ENCODE measurements around the gene RANBP3.

The RANBP3 gene

DNA sequence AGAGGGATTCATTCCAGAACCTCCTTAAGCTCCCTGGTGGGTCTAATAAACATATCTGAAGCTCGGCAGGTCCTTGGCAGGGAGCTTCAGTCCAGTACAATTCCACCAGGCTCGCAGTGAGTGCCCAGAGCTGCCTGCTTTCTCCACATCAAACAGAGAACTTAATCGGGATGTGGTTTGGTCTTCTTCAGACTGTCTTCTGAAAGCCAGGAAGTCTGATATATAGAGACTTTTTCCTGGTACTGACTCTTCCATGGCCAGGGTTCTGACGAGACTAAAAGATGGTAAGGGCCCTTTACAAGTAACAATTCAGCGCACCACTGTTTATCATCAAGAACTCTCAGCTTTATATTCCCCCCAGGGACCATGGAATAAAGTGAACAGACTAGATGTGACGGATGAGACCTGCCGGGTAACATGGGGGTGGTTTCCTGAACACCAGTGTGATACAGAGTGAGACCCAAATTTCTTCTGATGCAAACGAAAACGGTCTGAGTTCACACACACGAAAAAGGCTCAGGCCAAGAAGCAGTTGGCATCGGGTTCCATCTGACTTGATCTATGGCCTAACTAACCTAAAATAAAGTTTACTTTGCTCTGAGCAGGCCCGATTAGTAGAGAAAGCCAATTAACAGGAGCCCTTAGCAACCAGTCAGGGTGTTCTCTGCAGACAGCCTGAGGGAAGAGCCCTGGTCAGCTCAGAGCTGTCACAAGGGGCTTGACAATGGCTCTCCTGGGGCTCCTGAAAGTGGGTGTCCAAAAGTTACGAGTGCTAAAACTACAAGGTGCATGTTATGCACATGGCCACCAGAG, 29.0 kb downstream of the RANBP3 start:
- Mint-ChIP-seq H3K27ac (no peak overlapping the region), H3K4me3 (no peak overlapping the region), H3K9me3 (no peaks in the 10 kb centered on the region), H3K36me3 (peaks cover 36 to 52% of the 10 kb centered on the region in 2 donors), H3K27me3 (no peaks in the 10 kb centered on the region), H3K4me1 (peaks cover 63 to 82% of the 10 kb centered on the region in 2 donors)
- no peak for ATAC-seq (replicated peaks)
- DNase-seq, result no peak

DNA sequence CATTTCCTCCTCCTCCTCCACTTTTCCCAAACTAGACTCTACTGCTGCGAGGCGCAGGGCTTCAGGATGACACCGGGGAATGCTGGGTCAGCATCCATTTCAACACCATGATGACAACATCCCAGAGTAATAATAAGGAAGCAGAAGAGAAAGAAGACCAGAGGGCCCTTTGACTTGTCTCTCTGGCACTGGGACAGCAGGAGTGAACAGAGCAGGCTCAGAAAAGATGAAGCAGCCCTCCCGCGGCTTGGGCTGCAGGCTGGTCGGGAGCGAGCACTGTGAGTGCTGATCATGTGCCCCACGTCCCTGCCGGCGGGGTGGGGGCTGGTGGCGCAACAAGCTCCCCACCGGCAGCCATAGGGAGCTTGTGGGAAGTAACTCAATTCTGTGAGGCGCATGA, 30.5 kb downstream of the RANBP3 start:
- DNase-seq (no peak), ATAC-seq (replicated peaks) (no peak)
- Mint-ChIP-seq H3K36me3 (peaks cover 35 to 44% of the 10 kb centered on the region in 2 donors), H3K4me3 (no peak overlapping the region), H3K27me3 (no peaks in the 10 kb centered on the region), H3K27ac (peak overlapping the region; percentile 75), H3K4me1 (peaks cover 51 to 70% of the 10 kb centered on the region in 2 donors), H3K9me3 (no peaks in the 10 kb centered on the region)

DNA sequence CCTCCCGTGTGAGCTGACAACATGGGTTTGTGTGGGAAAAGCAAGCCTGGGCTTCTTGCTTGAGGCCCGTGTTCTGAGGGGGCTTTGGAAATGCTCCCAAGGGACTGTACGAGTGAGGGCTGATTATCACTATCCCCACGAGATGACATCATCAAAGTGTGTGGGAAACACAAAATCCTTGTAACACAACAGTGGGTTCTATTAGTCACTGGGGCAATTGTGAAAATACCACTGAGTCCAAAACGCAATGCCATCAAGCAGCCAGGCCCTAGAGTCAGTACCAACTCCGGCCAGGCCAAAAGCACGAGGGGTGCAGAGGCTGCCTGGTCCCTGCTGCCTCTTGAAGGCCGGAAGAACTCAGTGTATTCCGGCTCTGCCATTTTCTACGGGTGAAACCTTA, 34.3 kb downstream of the RANBP3 start:
- Mint-ChIP-seq H3K36me3 (peaks cover 24 to 51% of the 10 kb centered on the region in 2 donors), H3K27ac (no peak overlapping the region), H3K4me3 (no peak overlapping the region), H3K4me1 (peaks cover 23 to 37% of the 10 kb centered on the region in 2 donors), H3K27me3 (no peaks in the 10 kb centered on the region), H3K9me3 (no peaks in the 10 kb centered on the region)
- ATAC-seq (replicated peaks) (no peak), DNase-seq (no peak)

DNA sequence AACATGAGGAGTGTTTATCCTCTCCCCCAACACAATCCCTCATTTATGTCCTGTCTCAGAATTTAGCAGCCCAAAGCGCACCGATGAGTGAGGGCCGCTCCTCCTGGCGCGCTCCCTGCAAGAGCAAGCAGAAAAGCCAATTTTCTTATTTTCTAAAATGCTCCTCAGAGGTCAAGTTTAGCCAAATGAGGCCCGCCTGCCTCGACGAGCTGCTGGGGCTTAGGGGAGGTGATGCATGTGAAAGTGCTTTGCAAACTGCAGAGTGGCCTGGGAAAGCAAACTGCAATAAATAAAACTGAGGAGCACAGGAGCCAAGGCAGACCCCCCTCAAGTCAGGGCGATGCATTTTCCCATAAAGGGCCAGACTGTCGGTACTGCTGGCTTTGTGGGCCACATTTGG, 34.9 kb downstream of the RANBP3 start:
- H3K27ac Mint-ChIP-seq, result no peak overlapping the region
- DNase-seq (no peak), ATAC-seq (replicated peaks) (no peak)
- H3K36me3 Mint-ChIP-seq, result peaks cover 22 to 51% of the 10 kb centered on the region in 2 donors
- H3K9me3 Mint-ChIP-seq, result no peaks in the 10 kb centered on the region
- no peaks in the 10 kb centered on the region for H3K27me3 Mint-ChIP-seq
- H3K4me3 Mint-ChIP-seq, result no peak overlapping the region
- H3K4me1 Mint-ChIP-seq, result peaks cover 22 to 32% of the 10 kb centered on the region in 2 donors

DNA sequence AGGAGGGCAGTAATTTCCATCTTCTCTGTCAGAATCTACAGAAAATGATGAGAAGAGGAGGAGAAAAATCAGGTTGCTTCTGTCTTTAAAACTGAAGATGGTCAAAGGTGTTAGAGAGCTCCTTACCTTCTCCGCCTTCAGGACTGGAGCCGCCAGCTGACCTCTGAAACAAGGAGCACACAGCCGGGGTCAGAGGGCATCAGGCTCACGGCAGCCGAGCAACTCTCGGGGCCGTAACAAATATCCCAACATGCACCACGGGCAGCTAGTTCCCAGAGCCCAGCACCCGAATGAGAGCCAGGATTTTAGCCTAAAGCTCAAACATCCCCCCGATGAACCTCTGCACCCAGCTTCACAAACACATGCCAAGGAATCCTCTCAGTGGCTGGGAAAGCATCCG, 36.3 kb downstream of the RANBP3 start:
- ATAC-seq (replicated peaks), result no peak
- H3K4me1 Mint-ChIP-seq, result peaks cover 14 to 22% of the 10 kb centered on the region in 2 donors
- no peaks in the 10 kb centered on the region for H3K27me3 Mint-ChIP-seq
- H3K27ac Mint-ChIP-seq, result no peak overlapping the region
- no peak for DNase-seq
- H3K36me3 Mint-ChIP-seq, result peaks cover 23 to 51% of the 10 kb centered on the region in 2 donors
- no peaks in the 10 kb centered on the region for H3K9me3 Mint-ChIP-seq
- no peak overlapping the region for H3K4me3 Mint-ChIP-seq

DNA sequence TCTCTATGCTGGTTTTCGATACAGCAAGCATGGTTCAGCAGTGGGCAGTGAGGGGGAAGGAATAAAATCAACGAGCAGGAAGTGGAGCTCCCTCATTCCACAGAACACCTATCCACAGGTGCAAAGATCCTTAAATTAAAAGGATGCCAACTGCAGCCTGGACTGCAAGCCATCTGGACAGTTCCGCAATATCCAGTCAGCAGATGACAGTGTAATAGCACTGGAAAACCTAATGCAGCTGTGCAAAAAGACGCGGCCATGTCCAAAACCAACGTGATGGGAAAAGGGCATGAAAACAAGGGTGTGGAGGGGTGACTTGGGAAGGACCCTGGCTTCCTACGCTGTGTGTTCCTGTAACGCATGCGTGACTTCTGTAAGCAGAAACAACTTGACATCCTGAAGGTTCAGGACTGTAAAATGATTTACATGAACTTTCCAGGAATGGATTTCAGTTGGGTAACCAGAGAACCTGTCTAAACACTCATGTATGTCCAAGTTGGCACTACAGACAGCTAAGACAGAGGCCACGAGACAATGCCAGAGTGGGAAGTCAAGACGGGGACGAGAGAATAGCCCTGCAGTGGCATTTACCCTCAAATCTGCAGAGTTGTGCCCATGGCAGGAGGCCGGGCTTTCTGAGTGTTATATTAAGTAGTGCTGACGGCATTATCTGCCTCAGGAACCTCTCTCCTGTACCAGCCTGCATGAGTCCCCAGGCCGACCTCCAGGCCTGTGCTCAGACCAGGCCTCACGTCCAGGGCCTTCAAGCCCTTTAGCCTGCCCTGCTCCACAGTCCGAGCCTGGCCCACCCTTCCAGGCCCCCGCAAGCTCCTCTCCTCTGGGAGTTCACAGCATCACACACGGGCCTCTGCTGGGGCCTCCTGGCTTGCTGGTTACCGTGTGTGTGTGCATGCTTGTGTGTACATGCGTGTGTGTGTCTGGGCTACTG, 37.4 kb downstream of the RANBP3 start:
- H3K4me3 Mint-ChIP-seq, result no peak overlapping the region
- no peak for ATAC-seq (replicated peaks)
- H3K9me3 Mint-ChIP-seq, result no peaks in the 10 kb centered on the region
- DNase-seq, result no peak
- no peak overlapping the region for H3K27ac Mint-ChIP-seq
- peaks cover 22 to 54% of the 10 kb centered on the region in 2 donors for H3K36me3 Mint-ChIP-seq
- H3K27me3 Mint-ChIP-seq, result no peaks in the 10 kb centered on the region
- peaks cover 11 to 16% of the 10 kb centered on the region in 2 donors for H3K4me1 Mint-ChIP-seq

DNA sequence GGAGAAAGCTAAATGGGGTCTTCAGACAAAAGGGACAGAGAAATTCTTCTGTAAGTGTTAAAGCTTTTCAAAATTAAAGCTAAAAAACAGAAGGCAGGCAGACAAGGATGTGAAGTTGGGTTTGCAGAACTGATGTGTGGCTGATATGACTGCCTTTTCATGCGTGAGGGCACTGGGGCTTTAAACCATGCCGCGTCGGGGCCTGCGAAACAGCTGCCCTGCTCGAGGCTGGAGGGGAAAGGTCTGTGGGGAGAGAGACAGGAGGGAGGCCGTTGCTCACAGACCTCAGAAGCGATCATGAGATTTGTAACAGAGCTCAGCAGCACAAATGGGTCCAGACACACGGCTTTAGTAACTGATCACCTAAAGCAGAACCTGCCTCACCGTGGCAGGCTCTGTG, 40.4 kb downstream of the RANBP3 start:
- no peak overlapping the region for H3K4me3 Mint-ChIP-seq

DNA sequence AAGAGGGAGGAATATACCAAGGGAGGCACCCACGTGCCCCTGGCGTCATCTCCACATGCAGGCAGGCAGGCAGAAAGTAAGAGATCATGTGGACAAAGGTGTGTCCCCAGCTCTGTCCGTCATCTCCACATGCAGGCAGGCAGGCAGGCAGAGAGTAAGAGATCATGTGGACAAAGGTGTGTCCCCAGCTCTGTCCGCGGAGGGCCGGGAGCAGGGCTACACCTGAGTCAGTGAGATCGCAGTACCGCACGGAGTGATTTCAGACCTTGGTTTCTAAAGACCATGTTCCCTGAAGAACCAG, 41.7 kb downstream of the RANBP3 start:
- H3K27ac Mint-ChIP-seq, result no peak overlapping the region
- no peak for DNase-seq
- ATAC-seq (replicated peaks), result no peak
- no peaks in the 10 kb centered on the region for H3K9me3 Mint-ChIP-seq
- peaks cover 0 to 3% of the 10 kb centered on the region in 2 donors for H3K4me1 Mint-ChIP-seq
- H3K4me3 Mint-ChIP-seq, result no peak overlapping the region
- no peaks in the 10 kb centered on the region for H3K27me3 Mint-ChIP-seq
- H3K36me3 Mint-ChIP-seq, result peaks cover 31 to 52% of the 10 kb centered on the region in 2 donors

More for the DNA sequence above, 40.4 kb downstream of the RANBP3 start:
- ATAC-seq (replicated peaks), result no peak
- DNase-seq, result no peak
- peaks cover 0 to 3% of the 10 kb centered on the region in 2 donors for H3K4me1 Mint-ChIP-seq
- H3K9me3 Mint-ChIP-seq, result no peaks in the 10 kb centered on the region
- H3K36me3 Mint-ChIP-seq, result peaks cover 26 to 54% of the 10 kb centered on the region in 2 donors
- no peak overlapping the region for H3K27ac Mint-ChIP-seq
- H3K27me3 Mint-ChIP-seq, result no peaks in the 10 kb centered on the region

DNA sequence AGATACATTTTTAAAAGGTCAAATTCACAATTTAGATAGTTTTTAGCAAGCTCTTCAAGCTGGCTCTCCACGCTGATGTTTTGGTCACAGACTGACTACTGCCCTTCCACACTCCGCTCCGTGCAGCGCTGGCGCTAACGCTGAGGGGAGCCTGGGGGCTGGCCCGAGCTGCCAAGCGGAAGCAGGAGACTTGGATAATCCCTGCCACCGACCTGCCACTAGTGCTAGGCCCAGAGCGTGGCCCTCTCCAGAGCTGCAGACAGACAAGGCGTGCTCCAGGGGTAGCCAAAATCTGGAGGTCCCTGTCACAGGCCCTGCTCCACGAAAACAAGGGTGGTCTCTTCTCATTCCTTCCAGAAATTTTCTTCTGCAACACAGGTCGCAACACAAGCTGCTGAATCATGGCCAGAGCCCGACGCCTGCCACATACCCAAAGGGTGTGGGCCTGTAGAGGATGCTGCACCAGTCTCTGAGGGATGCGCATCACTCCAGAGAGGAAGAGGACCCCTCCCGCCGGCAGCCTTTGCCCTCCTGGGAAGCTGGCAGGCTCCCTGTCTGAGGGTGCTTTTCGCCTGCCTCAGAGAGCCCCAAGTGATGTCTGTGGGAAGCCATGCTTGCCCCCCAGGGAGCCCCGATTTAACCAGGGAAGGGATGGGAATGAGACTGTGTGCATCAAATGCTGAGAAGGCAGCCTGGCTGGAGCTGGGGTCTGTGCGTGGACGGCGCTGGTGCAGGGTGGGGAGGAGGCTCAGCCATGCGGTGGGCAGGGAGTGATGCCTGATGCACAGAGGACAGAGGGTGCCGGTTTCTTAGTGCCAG, 42.3 kb downstream of the RANBP3 start:
- Mint-ChIP-seq H3K4me1 (peaks cover 0 to 3% of the 10 kb centered on the region in 2 donors), H3K27ac (no peak overlapping the region), H3K27me3 (no peaks in the 10 kb centered on the region), H3K9me3 (no peaks in the 10 kb centered on the region), H3K36me3 (peaks cover 35 to 54% of the 10 kb centered on the region in 2 donors), H3K4me3 (no peak overlapping the region)
- DNase-seq (no peak), ATAC-seq (replicated peaks) (no peak)

DNA sequence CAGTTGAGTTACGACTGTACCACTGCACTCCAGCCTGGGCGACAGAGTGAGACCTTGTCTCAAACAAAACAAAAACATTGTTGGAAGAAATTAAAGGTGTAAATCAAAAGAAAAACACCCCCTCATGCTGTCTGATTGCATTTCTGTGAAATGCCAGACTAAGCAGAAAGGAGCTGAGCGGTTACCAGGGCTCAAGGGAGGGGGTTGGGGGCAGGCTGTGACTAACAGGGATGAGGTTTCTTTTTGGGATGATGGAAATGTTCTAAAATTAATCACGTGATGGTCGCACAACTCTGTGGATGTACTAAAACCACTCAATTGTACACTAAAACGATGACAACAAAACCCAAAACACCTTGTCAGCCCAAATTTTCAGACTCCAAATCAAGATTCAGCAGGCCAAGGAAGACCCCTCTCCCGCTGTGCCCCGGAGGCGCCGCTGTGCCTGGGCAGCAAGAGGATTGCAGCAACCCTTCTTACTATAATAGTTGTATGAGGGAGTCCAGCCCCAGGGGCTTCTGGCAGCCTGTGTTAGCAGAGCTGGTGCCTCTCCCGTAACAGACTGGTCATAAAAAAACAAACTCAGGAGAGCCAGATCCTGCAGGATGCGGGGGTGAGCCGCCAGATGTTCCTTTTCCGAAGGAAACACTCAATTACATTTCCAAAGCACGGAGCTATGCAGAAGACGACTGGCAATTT, 43.0 kb downstream of the RANBP3 start:
- Mint-ChIP-seq H3K27me3 (no peaks in the 10 kb centered on the region), H3K4me1 (peaks cover 0 to 2% of the 10 kb centered on the region in 2 donors), H3K36me3 (peaks cover 36 to 49% of the 10 kb centered on the region in 2 donors), H3K9me3 (no peaks in the 10 kb centered on the region), H3K27ac (peak overlapping the region; percentile 20), H3K4me3 (no peak overlapping the region)
- ATAC-seq (replicated peaks) (no peak), DNase-seq (no peak)

DNA sequence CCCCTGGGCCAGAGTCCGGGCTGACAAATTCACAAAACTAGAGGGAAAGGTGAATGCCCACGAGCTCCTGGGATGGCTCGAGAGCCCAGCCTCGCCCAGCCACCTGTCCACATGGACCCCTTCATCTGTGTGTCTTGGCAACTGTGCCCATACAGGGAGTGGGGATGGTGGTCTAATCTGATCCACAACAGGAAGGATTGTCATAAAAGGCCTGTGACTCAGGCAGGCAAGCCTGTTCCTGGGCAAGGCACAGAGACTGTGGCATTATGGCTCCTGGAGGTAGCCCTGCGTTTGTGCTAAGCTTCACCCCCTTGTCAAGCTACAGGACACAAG, 43.9 kb downstream of the RANBP3 start:
- Mint-ChIP-seq H3K9me3 (no peaks in the 10 kb centered on the region), H3K4me3 (no peak overlapping the region), H3K27me3 (no peaks in the 10 kb centered on the region), H3K27ac (no peak overlapping the region), H3K4me1 (peaks cover 0 to 2% of the 10 kb centered on the region in 2 donors), H3K36me3 (peaks cover 35 to 45% of the 10 kb centered on the region in 2 donors)
- ATAC-seq (replicated peaks) (no peak), DNase-seq (no peak)

DNA sequence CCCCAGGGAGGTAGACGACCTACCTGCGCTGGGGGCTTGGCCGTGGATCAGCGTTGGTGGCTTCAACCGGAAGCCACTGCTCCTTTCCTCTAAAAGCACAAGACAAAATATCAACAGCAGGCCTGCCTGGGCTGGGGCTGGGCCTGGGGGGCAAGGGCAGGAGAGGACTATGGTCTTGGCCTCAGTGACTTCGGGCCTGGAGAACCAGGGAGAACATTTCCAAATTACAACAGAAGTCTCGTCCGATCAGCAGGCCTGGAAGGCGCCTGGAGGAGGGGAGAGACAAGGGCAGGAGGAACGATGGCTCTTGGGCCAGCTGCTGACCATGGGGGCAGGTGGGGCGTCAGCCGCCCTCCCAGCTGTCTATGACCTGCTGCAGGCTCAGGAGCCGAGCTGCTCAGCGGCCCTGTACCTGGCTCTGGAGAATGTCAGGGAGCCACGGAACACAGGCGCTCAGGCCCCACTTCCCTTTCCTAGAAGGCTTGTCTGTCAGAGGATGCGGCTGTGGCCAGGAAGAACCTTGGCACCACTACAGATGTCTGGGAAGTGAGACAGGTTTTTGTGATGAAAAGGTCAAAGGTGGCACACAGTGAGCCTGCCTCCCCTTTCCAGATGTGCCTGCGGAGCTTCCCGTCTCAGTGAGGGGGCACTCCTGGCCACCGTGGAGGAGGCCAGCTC, 44.4 kb downstream of the RANBP3 start:
- peaks cover 0 to 2% of the 10 kb centered on the region in 2 donors for H3K4me1 Mint-ChIP-seq
- DNase-seq (no peak), ATAC-seq (replicated peaks) (no peak)
- H3K27me3 Mint-ChIP-seq, result no peaks in the 10 kb centered on the region
- peak overlapping the region; percentile 51 for H3K27ac Mint-ChIP-seq
- H3K4me3 Mint-ChIP-seq, result no peak overlapping the region
- H3K36me3 Mint-ChIP-seq, result peaks cover 38 to 50% of the 10 kb centered on the region in 2 donors
- no peaks in the 10 kb centered on the region for H3K9me3 Mint-ChIP-seq

DNA sequence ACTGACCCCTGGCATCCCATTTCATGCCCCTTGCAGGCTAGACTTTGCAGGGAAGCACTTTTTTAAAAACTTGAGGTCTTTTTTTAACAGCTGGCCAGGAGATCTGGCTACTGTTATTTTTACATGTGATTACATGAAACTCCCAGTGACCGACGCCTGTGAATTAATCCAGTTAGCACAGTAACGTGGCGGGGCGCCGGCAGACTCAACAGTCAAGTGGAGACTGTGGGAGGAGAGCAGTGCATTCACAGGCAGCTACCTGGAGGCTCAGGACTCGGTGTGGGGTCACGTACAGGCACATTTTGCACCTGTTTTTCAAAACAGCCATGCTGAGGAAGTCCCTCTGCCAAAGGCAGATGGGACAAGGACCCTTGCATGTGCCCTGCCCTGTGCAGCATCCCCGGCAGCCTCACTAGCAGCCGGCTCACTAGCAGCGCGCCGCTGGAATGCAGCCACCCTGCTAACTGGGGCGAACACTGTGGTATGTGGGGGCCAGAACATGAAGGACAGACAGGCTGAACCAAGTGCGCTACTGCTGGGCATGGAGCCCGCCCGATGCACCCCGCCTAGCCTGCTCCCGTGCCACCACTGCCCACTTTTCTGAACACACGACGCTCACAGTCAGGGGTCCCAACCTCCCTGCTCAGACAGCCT, 45.2 kb downstream of the RANBP3 start:
- Mint-ChIP-seq H3K27me3 (no peaks in the 10 kb centered on the region), H3K4me3 (no peak overlapping the region), H3K36me3 (peaks cover 45 to 57% of the 10 kb centered on the region in 2 donors), H3K9me3 (no peaks in the 10 kb centered on the region), H3K27ac (no peak overlapping the region), H3K4me1 (peaks cover 7 to 9% of the 10 kb centered on the region in 2 donors)
- no peak for ATAC-seq (replicated peaks)
- DNase-seq, result no peak

Data from stimulated activated naive B cell treated with anti-CD40 and anti-IgM and Interleukin-4, amounts not matched to agents 10 μg/mL and 1 μg/mL and 100 μg/mL, for 72 hours (primary cell).